Measurements from ENCODE around the gene CISH. TPM values are rescaled to one million over a fixed set of nuclear protein-coding genes. Genes with fewer than 3 reads are reported as not detected.

CISH gene
- total RNA-seq, 1 donor = 1.2 TPM

GRCh38 chr3:50583897-50584296 is 27.7 kb downstream of the CISH start:
- Histone ChIP-seq H3K4me3 (ENCODE audit: low read length) (no peak overlapping the region), H3K9me3 (ENCODE audit: low read depth, low read length) (no peaks in the 10 kb centered on the region), H3K27me3 (ENCODE audit: insufficient read depth, low read length) (no peaks in the 10 kb centered on the region), H3K4me1 (ENCODE audit: insufficient read depth, low read length) (peaks cover 22% of the 10 kb centered on the region)

GRCh38 chr3:50582083-50582482 is 29.5 kb downstream of the CISH start:
- Histone ChIP-seq H3K4me1 (ENCODE audit: insufficient read depth, low read length) (peaks cover 10% of the 10 kb centered on the region), H3K9me3 (ENCODE audit: low read depth, low read length) (no peaks in the 10 kb centered on the region), H3K27me3 (ENCODE audit: insufficient read depth, low read length) (no peaks in the 10 kb centered on the region), H3K4me3 (ENCODE audit: low read length) (no peak overlapping the region)

DNA sequence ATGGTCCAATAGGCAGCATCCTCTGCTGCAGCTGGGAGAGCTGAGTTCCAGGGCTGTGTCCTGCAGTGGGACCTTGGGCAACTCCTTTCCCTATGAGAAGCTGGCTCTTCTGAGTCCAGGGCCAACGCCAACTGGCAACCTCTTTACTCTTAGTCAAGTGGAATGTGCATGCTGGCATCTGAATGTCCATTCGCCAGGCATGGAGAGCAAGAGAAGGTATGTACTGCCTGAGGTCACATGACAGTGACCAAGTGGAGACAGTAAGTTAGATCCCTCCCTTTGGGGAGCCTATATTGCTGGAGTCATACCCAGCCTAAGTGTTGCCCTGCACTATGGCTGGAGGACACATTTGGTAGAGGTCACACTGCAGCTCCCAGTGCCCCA is 30.1 kb downstream of the CISH start:
- no peaks in the 10 kb centered on the region for H3K9me3 ChIP-seq (ENCODE audit: low read depth, low read length)
- no peaks in the 10 kb centered on the region for H3K27me3 ChIP-seq (ENCODE audit: insufficient read depth, low read length)
- H3K4me1 ChIP-seq (ENCODE audit: insufficient read depth, low read length) = peaks cover 10% of the 10 kb centered on the region
- no peak overlapping the region for H3K4me3 ChIP-seq (ENCODE audit: low read length)

GRCh38 chr3:50580683-50581458 is 30.7 kb downstream of the CISH start:
- Histone ChIP-seq H3K4me1 (ENCODE audit: insufficient read depth, low read length) (peaks cover 15% of the 10 kb centered on the region), H3K4me3 (ENCODE audit: low read length) (no peak overlapping the region), H3K27me3 (ENCODE audit: insufficient read depth, low read length) (no peaks in the 10 kb centered on the region), H3K9me3 (ENCODE audit: low read depth, low read length) (no peaks in the 10 kb centered on the region)

GRCh38 chr3:50577348-50577747 is 34.2 kb downstream of the CISH start:
- Histone ChIP-seq H3K4me1 (ENCODE audit: insufficient read depth, low read length) (peaks cover 40% of the 10 kb centered on the region), H3K4me3 (ENCODE audit: low read length) (no peak overlapping the region), H3K9me3 (ENCODE audit: low read depth, low read length) (no peaks in the 10 kb centered on the region), H3K27me3 (ENCODE audit: insufficient read depth, low read length) (no peaks in the 10 kb centered on the region)

DNA sequence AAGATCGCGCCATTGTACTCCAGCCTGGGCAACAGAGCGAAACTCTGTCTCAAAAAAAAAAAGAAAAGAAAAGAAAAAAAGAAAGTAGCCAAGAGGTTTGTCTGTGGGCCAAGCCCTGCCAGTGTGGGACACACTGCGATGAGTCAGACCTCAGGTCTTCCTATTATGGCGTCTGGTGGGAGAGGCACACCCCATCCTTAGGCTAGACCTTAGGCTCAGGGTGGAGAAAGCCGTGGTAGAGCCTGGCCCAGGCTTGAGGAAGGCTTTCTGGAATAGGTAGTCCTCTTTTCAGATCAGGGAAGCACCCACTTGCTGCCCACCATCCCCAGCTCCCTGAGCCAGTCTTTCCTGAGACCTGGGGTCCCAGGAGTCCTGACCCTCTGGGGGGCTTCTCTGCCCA is 36.2 kb downstream of the CISH start:
- no peaks in the 10 kb centered on the region for H3K9me3 ChIP-seq (ENCODE audit: low read depth, low read length)
- H3K4me3 ChIP-seq (ENCODE audit: low read length) = no peak overlapping the region
- peaks cover 58% of the 10 kb centered on the region for H3K4me1 ChIP-seq (ENCODE audit: insufficient read depth, low read length)
- no peaks in the 10 kb centered on the region for H3K27me3 ChIP-seq (ENCODE audit: insufficient read depth, low read length)

- Histone ChIP-seq H3K4me1 (ENCODE audit: insufficient read depth, low read length) (peaks cover 67% of the 10 kb centered on the region), H3K27me3 (ENCODE audit: insufficient read depth, low read length) (no peaks in the 10 kb centered on the region), H3K4me3 (ENCODE audit: low read length) (no peak overlapping the region), H3K9me3 (ENCODE audit: low read depth, low read length) (no peaks in the 10 kb centered on the region)
These were observed 37.1 kb downstream of the CISH start for GRCh38 chr3:50574444-50574831.

DNA sequence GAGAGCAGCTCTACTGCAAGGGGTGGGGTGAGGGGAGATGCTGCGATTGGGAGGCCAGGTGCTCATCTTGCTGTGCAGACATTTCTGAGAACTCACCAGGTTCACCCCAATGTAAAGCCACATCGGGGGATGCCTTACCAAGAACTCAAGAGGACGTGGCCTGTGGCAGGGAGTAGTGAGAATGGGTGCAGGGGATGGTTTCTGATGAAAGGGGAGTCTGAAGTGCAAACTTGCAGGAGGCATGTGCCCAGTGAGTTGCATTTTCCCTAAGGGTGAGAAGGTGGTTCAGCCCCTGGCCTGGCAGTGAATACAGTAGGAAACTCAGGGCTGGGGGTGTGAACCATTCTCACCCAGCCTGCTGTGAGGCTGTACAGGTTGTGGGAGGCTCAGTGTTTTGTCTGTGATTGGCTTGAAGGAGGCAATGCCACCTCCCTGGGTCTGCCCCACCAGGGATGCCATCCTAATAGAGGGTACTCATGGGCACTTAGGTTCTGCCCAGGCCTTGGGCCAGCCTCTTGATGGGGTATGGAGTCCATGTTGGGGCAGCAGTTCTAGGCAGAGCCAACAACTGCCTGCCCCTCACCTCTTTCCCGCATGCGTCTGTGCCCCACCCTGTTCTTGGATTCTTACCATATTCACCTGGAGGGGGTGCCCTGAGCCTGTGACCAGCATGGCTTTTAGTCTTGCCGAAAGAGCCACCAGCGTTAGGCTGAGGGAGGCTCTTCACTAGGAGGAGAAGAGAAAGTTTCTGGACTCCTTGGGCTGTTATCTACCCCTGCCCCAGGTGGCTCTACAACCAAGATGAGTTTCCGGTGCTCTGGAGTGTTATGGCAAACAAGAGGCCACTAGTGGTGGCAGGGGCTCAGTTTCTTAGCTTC is 37.8 kb downstream of the CISH start:
- no peak overlapping the region for H3K4me3 ChIP-seq (ENCODE audit: low read length)
- H3K27me3 ChIP-seq (ENCODE audit: insufficient read depth, low read length) = no peaks in the 10 kb centered on the region
- H3K4me1 ChIP-seq (ENCODE audit: insufficient read depth, low read length) = peaks cover 68% of the 10 kb centered on the region
- no peaks in the 10 kb centered on the region for H3K9me3 ChIP-seq (ENCODE audit: low read depth, low read length)

GRCh38 chr3:50572801-50573371 is 38.7 kb downstream of the CISH start:
- Histone ChIP-seq H3K9me3 (ENCODE audit: low read depth, low read length) (no peaks in the 10 kb centered on the region), H3K4me1 (ENCODE audit: insufficient read depth, low read length) (peaks cover 77% of the 10 kb centered on the region), H3K4me3 (ENCODE audit: low read length) (no peak overlapping the region), H3K27me3 (ENCODE audit: insufficient read depth, low read length) (no peaks in the 10 kb centered on the region)

- Histone ChIP-seq H3K9me3 (ENCODE audit: low read depth, low read length) (no peaks in the 10 kb centered on the region), H3K4me3 (ENCODE audit: low read length) (no peak overlapping the region), H3K4me1 (ENCODE audit: insufficient read depth, low read length) (peaks cover 85% of the 10 kb centered on the region), H3K27me3 (ENCODE audit: insufficient read depth, low read length) (no peaks in the 10 kb centered on the region)
These were observed 39.4 kb downstream of the CISH start for GRCh38 chr3:50572158-50572557.

GRCh38 chr3:50571486-50571885 is 40.1 kb downstream of the CISH start:
- no peaks in the 10 kb centered on the region for H3K9me3 ChIP-seq (ENCODE audit: low read depth, low read length)
- H3K4me3 ChIP-seq (ENCODE audit: low read length) = no peak overlapping the region
- no peaks in the 10 kb centered on the region for H3K27me3 ChIP-seq (ENCODE audit: insufficient read depth, low read length)
- peaks cover 91% of the 10 kb centered on the region for H3K4me1 ChIP-seq (ENCODE audit: insufficient read depth, low read length)

DNA sequence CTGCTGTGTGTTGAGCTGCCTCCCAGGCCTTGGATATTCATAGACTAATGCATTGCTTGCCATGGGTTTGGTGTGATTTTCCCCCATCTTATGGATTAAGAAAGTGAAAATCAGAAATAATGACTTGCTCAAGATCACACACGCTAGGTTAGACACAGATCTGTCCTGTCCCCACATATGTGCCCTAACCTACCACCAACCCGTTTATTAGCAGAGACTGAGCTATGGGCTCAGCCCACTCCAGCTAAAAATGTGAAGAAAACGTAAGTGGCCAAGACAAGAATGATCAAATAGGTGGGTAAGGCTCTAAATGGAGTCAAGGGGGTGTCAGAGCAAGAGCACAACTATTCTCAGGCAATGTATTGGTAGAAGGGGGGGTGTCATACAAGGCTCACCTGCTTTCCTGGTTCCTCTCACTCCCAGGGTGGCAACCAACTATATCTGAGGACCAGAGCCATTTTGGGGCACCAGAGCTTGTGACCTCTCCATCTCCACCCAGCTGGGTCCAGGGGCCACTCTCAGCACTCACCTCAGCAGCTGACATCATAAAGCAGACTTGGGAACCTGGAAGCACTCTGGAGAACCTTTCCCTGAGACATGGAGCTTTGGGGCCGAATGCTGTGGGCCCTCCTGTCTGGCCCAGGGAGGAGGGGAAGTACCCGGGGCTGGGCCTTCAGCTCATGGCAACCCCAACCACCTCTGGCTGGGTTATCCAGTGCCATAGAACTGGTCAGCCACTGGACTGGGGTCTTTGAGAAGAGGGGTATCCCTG is 40.9 kb downstream of the CISH start:
- H3K4me1 ChIP-seq (ENCODE audit: insufficient read depth, low read length) = peaks cover 86% of the 10 kb centered on the region
- no peaks in the 10 kb centered on the region for H3K27me3 ChIP-seq (ENCODE audit: insufficient read depth, low read length)
- no peaks in the 10 kb centered on the region for H3K9me3 ChIP-seq (ENCODE audit: low read depth, low read length)
- H3K4me3 ChIP-seq (ENCODE audit: low read length) = no peak overlapping the region

DNA sequence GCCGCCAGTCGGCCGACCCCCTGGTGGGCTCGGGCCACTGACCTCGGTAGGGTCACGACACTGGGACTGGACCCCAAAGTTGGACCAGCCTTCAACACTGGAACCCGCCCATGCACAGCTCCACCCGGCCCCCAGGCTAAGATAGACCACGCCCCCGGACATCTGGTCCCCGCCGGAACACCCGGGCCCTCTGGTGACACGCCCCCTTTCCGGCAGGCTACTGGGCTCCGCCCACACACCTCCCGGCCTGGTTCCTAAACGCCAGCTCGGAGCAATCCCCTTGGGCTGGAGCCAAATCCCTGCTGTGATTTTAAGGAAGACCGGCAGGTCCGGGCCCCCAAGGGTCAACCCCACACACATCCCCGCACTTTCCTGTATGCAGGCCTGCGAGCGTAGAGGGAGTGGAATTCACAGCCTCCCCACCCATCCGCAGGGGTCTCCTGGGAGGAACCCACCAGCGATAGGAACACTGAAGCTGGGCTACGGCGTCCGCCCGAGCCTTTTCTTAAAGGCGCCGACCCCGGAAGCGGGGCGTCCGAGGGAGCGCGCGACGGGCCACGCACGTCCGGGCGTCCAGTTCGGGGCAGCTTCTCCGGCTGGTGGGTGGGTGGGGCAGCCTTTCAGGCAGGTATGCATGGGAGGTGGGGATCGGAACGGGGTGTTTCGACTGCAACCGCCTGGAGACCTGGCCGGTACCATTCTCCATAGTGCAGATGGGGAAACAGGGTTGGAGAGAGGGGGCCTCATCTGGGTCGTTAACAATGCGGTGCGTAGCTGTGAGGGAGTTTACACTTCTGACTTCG is 42.4 kb downstream of the CISH start, which contains the start of gene HEMK1:
Gene HEMK1, plus strand, starts transcription at position 576 of the 803 bp plus-strand sequence. CDS start 1,583 bp downstream, outside the sequence.
- Histone ChIP-seq H3K9me3 (ENCODE audit: low read depth, low read length) (no peaks in the 10 kb centered on the region), H3K4me1 (ENCODE audit: insufficient read depth, low read length) (peaks cover 70% of the 10 kb centered on the region), H3K27me3 (ENCODE audit: insufficient read depth, low read length) (no peaks in the 10 kb centered on the region), H3K4me3 (ENCODE audit: low read length) (peak within 1 kb of the TSS; percentile 80)

All from mononuclear cell (primary cell).